GM19240 (cell line): ENCODE measurements around the gene BNIP3.
"Not testable (repeated sequence)": the region's sequence is repeated elsewhere in the genome, so short reads cannot be mapped to it uniquely, and the experiment has no call there.

Source experiments
- DNase-seq: peaks from one replicate; pipeline ENCODE4 v3.0.0; 2011; ENCODE audit warnings: low spot score; ENCODE audit not compliant: insufficient read length

BNIP3 gene

GRCh38 chr10:131954356-131954965 is 27.3 kb downstream of the BNIP3 start:
- DNase-seq = no peak

GRCh38 chr10:131949908-131950307 is 31.8 kb downstream of the BNIP3 start:
- DNase-seq = not testable (repeated sequence)

- DNase-seq = no peak
Observed at GRCh38 chr10:131949041-131949862, 32.5 kb downstream of the BNIP3 start.

GRCh38 chr10:131948501-131948900 is 33.2 kb downstream of the BNIP3 start:
- DNase-seq = no peak

- DNase-seq = no peak
Observed at GRCh38 chr10:131947631-131948347, 33.9 kb downstream of the BNIP3 start.

GRCh38 chr10:131946880-131947279 is 34.8 kb downstream of the BNIP3 start:
- no peak for DNase-seq

GRCh38 chr10:131946321-131946751 is 35.4 kb downstream of the BNIP3 start:
- no peak for DNase-seq

GRCh38 chr10:131944976-131945695 is 36.6 kb downstream of the BNIP3 start:
- DNase-seq = no peak

- no peak for DNase-seq
Observed at GRCh38 chr10:131944412-131944811, 37.3 kb downstream of the BNIP3 start.

- no peak for DNase-seq
Observed at GRCh38 chr10:131943021-131943814, 38.5 kb downstream of the BNIP3 start.

- no peak for DNase-seq
Observed at GRCh38 chr10:131942455-131942854, 39.3 kb downstream of the BNIP3 start.

- DNase-seq = no peak
Observed at GRCh38 chr10:131938681-131939080, 43.0 kb downstream of the BNIP3 start.

- DNase-seq = no peak
Observed at GRCh38 chr10:131937836-131938235, 43.9 kb downstream of the BNIP3 start.

GRCh38 chr10:131936736-131937135 is 45.0 kb downstream of the BNIP3 start:
- no peak for DNase-seq

- no peak for DNase-seq
Observed at GRCh38 chr10:131936294-131936693, 45.4 kb downstream of the BNIP3 start.

GRCh38 chr10:131935260-131935659 is 46.5 kb downstream of the BNIP3 start:
- no peak for DNase-seq

- DNase-seq = no peak
Observed at GRCh38 chr10:131934769-131935168, 47.0 kb downstream of the BNIP3 start.

GRCh38 chr10:131933696-131934086 is 48.0 kb downstream of the BNIP3 start:
- DNase-seq = no peak

- no peak for DNase-seq
Observed at GRCh38 chr10:131933016-131933695, 48.6 kb downstream of the BNIP3 start.

- DNase-seq = no peak
Observed at GRCh38 chr10:131931981-131932380, 49.7 kb downstream of the BNIP3 start.
